Measurements from ENCODE around the gene TRNP1.

The TRNP1 gene

GRCh38 chr1:26956321-26956720, 37.2 kb upstream of the TRNP1 start:
- Histone ChIP-seq H3K9me3 (ENCODE audit: low read length) (no peaks in the 10 kb centered on the region), H3K9ac (ENCODE audit: low read length) (no peak overlapping the region), H3K27ac (ENCODE audit: low read depth, low read length) (no peak overlapping the region), H3K4me1 (ENCODE audit: insufficient read depth, low read length) (no peaks in the 10 kb centered on the region), H3K27me3 (ENCODE audit: control insufficient read depth in 1 of 2, insufficient read depth in 2 of 2, low read length in 2 of 2) (peaks cover 24 to 27% of the 10 kb centered on the region in 2 donors), H3K36me3 (ENCODE audit: insufficient read depth, low read length) (no peaks in the 10 kb centered on the region), H3K4me3 (ENCODE audit: low read depth in 1 of 2, low read length in 2 of 2) (no peak overlapping the region)

- Histone ChIP-seq H3K9ac (ENCODE audit: low read length) (no peak overlapping the region), H3K36me3 (ENCODE audit: insufficient read depth, low read length) (no peaks in the 10 kb centered on the region), H3K4me1 (ENCODE audit: insufficient read depth, low read length) (no peaks in the 10 kb centered on the region), H3K27me3 (ENCODE audit: control insufficient read depth in 1 of 2, insufficient read depth in 2 of 2, low read length in 2 of 2) (peaks cover 24 to 27% of the 10 kb centered on the region in 2 donors), H3K27ac (ENCODE audit: low read depth, low read length) (no peak overlapping the region), H3K4me3 (ENCODE audit: low read depth in 1 of 2, low read length in 2 of 2) (no peak overlapping the region), H3K9me3 (ENCODE audit: low read length) (no peaks in the 10 kb centered on the region)
Measured at GRCh38 chr1:26957306-26957705, 36.2 kb upstream of the TRNP1 start.

GRCh38 chr1:26959270-26959669, 34.2 kb upstream of the TRNP1 start:
- Histone ChIP-seq H3K27ac (ENCODE audit: low read depth, low read length) (no peak overlapping the region), H3K4me1 (ENCODE audit: insufficient read depth, low read length) (no peaks in the 10 kb centered on the region), H3K27me3 (ENCODE audit: control insufficient read depth in 1 of 2, insufficient read depth in 2 of 2, low read length in 2 of 2) (peaks cover 24 to 27% of the 10 kb centered on the region in 2 donors), H3K36me3 (ENCODE audit: insufficient read depth, low read length) (no peaks in the 10 kb centered on the region), H3K4me3 (ENCODE audit: low read depth in 1 of 2, low read length in 2 of 2) (no peak overlapping the region), H3K9ac (ENCODE audit: low read length) (no peak overlapping the region), H3K9me3 (ENCODE audit: low read length) (no peaks in the 10 kb centered on the region)

GRCh38 chr1:26959722-26960624, 33.5 kb upstream of the TRNP1 start, which contains the start of gene KDF1:
TSS of gene KDF1 (minus strand) at chr1:26960468. CDS start at chr1:26952380, 8,088 bp downstream.
- H3K4me3 ChIP-seq (ENCODE audit: low read depth in 1 of 2, low read length in 2 of 2), result peak within 1 kb of the TSS in 1 of 2 donors; percentile 32
- H3K36me3 ChIP-seq (ENCODE audit: insufficient read depth, low read length), result no peaks in the 10 kb centered on the region
- H3K4me1 ChIP-seq (ENCODE audit: insufficient read depth, low read length), result no peaks in the 10 kb centered on the region
- peaks cover 24 to 27% of the 10 kb centered on the region in 2 donors for H3K27me3 ChIP-seq (ENCODE audit: control insufficient read depth in 1 of 2, insufficient read depth in 2 of 2, low read length in 2 of 2)
- no peaks in the 10 kb centered on the region for H3K9me3 ChIP-seq (ENCODE audit: low read length)
- no peak within 1 kb of the TSS for H3K27ac ChIP-seq (ENCODE audit: low read depth, low read length)
- no peak within 1 kb of the TSS for H3K9ac ChIP-seq (ENCODE audit: low read length)

- Histone ChIP-seq H3K4me3 (ENCODE audit: low read depth in 1 of 2, low read length in 2 of 2) (no peak overlapping the region), H3K9ac (ENCODE audit: low read length) (no peak overlapping the region), H3K4me1 (ENCODE audit: insufficient read depth, low read length) (no peaks in the 10 kb centered on the region), H3K36me3 (ENCODE audit: insufficient read depth, low read length) (no peaks in the 10 kb centered on the region), H3K9me3 (ENCODE audit: low read length) (no peaks in the 10 kb centered on the region), H3K27ac (ENCODE audit: low read depth, low read length) (no peak overlapping the region), H3K27me3 (ENCODE audit: control insufficient read depth in 1 of 2, insufficient read depth in 2 of 2, low read length in 2 of 2) (peaks cover 24 to 27% of the 10 kb centered on the region in 2 donors)
Measured at GRCh38 chr1:26960625-26960966, 32.9 kb upstream of the TRNP1 start.

GRCh38 chr1:26961826-26962225, 31.7 kb upstream of the TRNP1 start:
- no peaks in the 10 kb centered on the region for H3K4me1 ChIP-seq (ENCODE audit: insufficient read depth, low read length)

GRCh38 chr1:26965213-26965612, 28.3 kb upstream of the TRNP1 start:
- Histone ChIP-seq H3K4me3 (ENCODE audit: low read depth in 1 of 2, low read length in 2 of 2) (no peak overlapping the region), H3K27ac (ENCODE audit: low read depth, low read length) (no peak overlapping the region), H3K27me3 (ENCODE audit: control insufficient read depth in 1 of 2, insufficient read depth in 2 of 2, low read length in 2 of 2) (peaks cover 7 to 9% of the 10 kb centered on the region in 2 donors), H3K9me3 (ENCODE audit: low read length) (no peaks in the 10 kb centered on the region), H3K36me3 (ENCODE audit: insufficient read depth, low read length) (no peaks in the 10 kb centered on the region), H3K4me1 (ENCODE audit: insufficient read depth, low read length) (no peaks in the 10 kb centered on the region), H3K9ac (ENCODE audit: low read length) (no peak overlapping the region)

More at GRCh38 chr1:26961826-26962225, 31.7 kb upstream of the TRNP1 start:
- Histone ChIP-seq H3K9me3 (ENCODE audit: low read length) (no peaks in the 10 kb centered on the region), H3K36me3 (ENCODE audit: insufficient read depth, low read length) (no peaks in the 10 kb centered on the region), H3K9ac (ENCODE audit: low read length) (no peak overlapping the region), H3K27me3 (ENCODE audit: control insufficient read depth in 1 of 2, insufficient read depth in 2 of 2, low read length in 2 of 2) (peaks cover 24 to 27% of the 10 kb centered on the region in 2 donors), H3K4me3 (ENCODE audit: low read depth in 1 of 2, low read length in 2 of 2) (no peak overlapping the region), H3K27ac (ENCODE audit: low read depth, low read length) (no peak overlapping the region)

GRCh38 chr1:26965628-26966027, 27.9 kb upstream of the TRNP1 start:
- no peak overlapping the region for H3K4me3 ChIP-seq (ENCODE audit: low read depth in 1 of 2, low read length in 2 of 2)
- H3K9ac ChIP-seq (ENCODE audit: low read length), result no peak overlapping the region
- H3K4me1 ChIP-seq (ENCODE audit: insufficient read depth, low read length), result no peaks in the 10 kb centered on the region
- peaks cover 3 to 5% of the 10 kb centered on the region in 2 donors for H3K27me3 ChIP-seq (ENCODE audit: control insufficient read depth in 1 of 2, insufficient read depth in 2 of 2, low read length in 2 of 2)
- H3K9me3 ChIP-seq (ENCODE audit: low read length), result no peaks in the 10 kb centered on the region
- no peak overlapping the region for H3K27ac ChIP-seq (ENCODE audit: low read depth, low read length)
- no peaks in the 10 kb centered on the region for H3K36me3 ChIP-seq (ENCODE audit: insufficient read depth, low read length)

GRCh38 chr1:26970810-26971209, 22.7 kb upstream of the TRNP1 start:
- no peaks in the 10 kb centered on the region for H3K4me1 ChIP-seq (ENCODE audit: insufficient read depth, low read length)
- H3K27me3 ChIP-seq (ENCODE audit: control insufficient read depth in 1 of 2, insufficient read depth in 2 of 2, low read length in 2 of 2), result no peaks in the 10 kb centered on the region
- H3K9ac ChIP-seq (ENCODE audit: low read length), result no peak overlapping the region
- no peaks in the 10 kb centered on the region for H3K9me3 ChIP-seq (ENCODE audit: low read length)
- H3K27ac ChIP-seq (ENCODE audit: low read depth, low read length), result no peak overlapping the region
- no peak overlapping the region for H3K4me3 ChIP-seq (ENCODE audit: low read depth in 1 of 2, low read length in 2 of 2)
- no peaks in the 10 kb centered on the region for H3K36me3 ChIP-seq (ENCODE audit: insufficient read depth, low read length)

GRCh38 chr1:26971590-26971989, 21.9 kb upstream of the TRNP1 start:
- Histone ChIP-seq H3K9me3 (ENCODE audit: low read length) (no peaks in the 10 kb centered on the region), H3K4me3 (ENCODE audit: low read depth in 1 of 2, low read length in 2 of 2) (no peak overlapping the region), H3K27me3 (ENCODE audit: control insufficient read depth in 1 of 2, insufficient read depth in 2 of 2, low read length in 2 of 2) (no peaks in the 10 kb centered on the region), H3K36me3 (ENCODE audit: insufficient read depth, low read length) (no peaks in the 10 kb centered on the region), H3K27ac (ENCODE audit: low read depth, low read length) (no peak overlapping the region), H3K9ac (ENCODE audit: low read length) (no peak overlapping the region), H3K4me1 (ENCODE audit: insufficient read depth, low read length) (no peaks in the 10 kb centered on the region)

GRCh38 chr1:26972390-26972789, 21.1 kb upstream of the TRNP1 start:
- Histone ChIP-seq H3K36me3 (ENCODE audit: insufficient read depth, low read length) (no peaks in the 10 kb centered on the region), H3K9ac (ENCODE audit: low read length) (no peak overlapping the region), H3K27ac (ENCODE audit: low read depth, low read length) (no peak overlapping the region), H3K4me3 (ENCODE audit: low read depth in 1 of 2, low read length in 2 of 2) (no peak overlapping the region), H3K9me3 (ENCODE audit: low read length) (no peaks in the 10 kb centered on the region), H3K27me3 (ENCODE audit: control insufficient read depth in 1 of 2, insufficient read depth in 2 of 2, low read length in 2 of 2) (no peaks in the 10 kb centered on the region), H3K4me1 (ENCODE audit: insufficient read depth, low read length) (no peaks in the 10 kb centered on the region)

GRCh38 chr1:26972821-26973220, 20.7 kb upstream of the TRNP1 start:
- H3K36me3 ChIP-seq (ENCODE audit: insufficient read depth, low read length), result no peaks in the 10 kb centered on the region
- H3K27ac ChIP-seq (ENCODE audit: low read depth, low read length), result no peak overlapping the region
- H3K27me3 ChIP-seq (ENCODE audit: control insufficient read depth in 1 of 2, insufficient read depth in 2 of 2, low read length in 2 of 2), result no peaks in the 10 kb centered on the region
- no peak overlapping the region for H3K4me3 ChIP-seq (ENCODE audit: low read depth in 1 of 2, low read length in 2 of 2)
- no peaks in the 10 kb centered on the region for H3K4me1 ChIP-seq (ENCODE audit: insufficient read depth, low read length)
- H3K9ac ChIP-seq (ENCODE audit: low read length), result no peak overlapping the region
- no peaks in the 10 kb centered on the region for H3K9me3 ChIP-seq (ENCODE audit: low read length)
